HEK293 (cell line): ENCODE measurements around the gene RPS17.

Experiments used
- CTCF ChIP-seq: fragments of 450-650 bp; formaldehyde crosslinking; IDR thresholded peaks from 2 replicates; pipeline ENCODE4 v1.5.1; 2016; ENCODE audit warnings: missing biosample characterization, missing genetic modification characterization
- HIC1 ChIP-seq: fragments of 450-650 bp; formaldehyde crosslinking; IDR thresholded peaks from 2 replicates; pipeline ENCODE4 v1.5.1; 2016; ENCODE audit warnings: missing biosample characterization, missing genetic modification characterization
- HOXD13 ChIP-seq: sonication (generic); formaldehyde crosslinking; IDR thresholded peaks from 2 replicates; pipeline ENCODE4 v1.8.0; 2022; ENCODE audit warnings: missing genetic modification reagents, borderline replicate concordance
- KLF9 ChIP-seq: fragments of 450-650 bp; formaldehyde crosslinking; IDR thresholded peaks from 2 replicates; pipeline ENCODE4 v1.5.1; 2016; ENCODE audit warnings: missing biosample characterization, missing genetic modification characterization, low read depth
- MYNN ChIP-seq: fragments of 450-650 bp; formaldehyde crosslinking; IDR thresholded peaks from 2 replicates; pipeline ENCODE4 v1.5.1; 2016; ENCODE audit warnings: missing biosample characterization, missing genetic modification characterization, borderline replicate concordance
- SCRT2 ChIP-seq: fragments of 450-650 bp; formaldehyde crosslinking; IDR thresholded peaks from 2 replicates; pipeline ENCODE4 v1.5.1; 2016; ENCODE audit warnings: missing biosample characterization, missing genetic modification characterization
- YY2 ChIP-seq: fragments of 450-650 bp; formaldehyde crosslinking; IDR thresholded peaks from 2 replicates; pipeline ENCODE4 v1.5.1; 2016; ENCODE audit warnings: missing biosample characterization, missing genetic modification characterization
- ZBTB8A ChIP-seq: fragments of 450-650 bp; formaldehyde crosslinking; IDR thresholded peaks from 2 replicates; pipeline ENCODE4 v1.5.1; 2016; ENCODE audit warnings: missing biosample characterization, missing genetic modification characterization
- ZFHX2 ChIP-seq: fragments of 450-650 bp; formaldehyde crosslinking; conservative IDR thresholded peaks from 2 replicates; pipeline ENCODE4 v1.5.1; 2016; ENCODE audit warnings: missing biosample characterization, missing genetic modification characterization
- ZFP37 ChIP-seq: fragments of 450-650 bp; formaldehyde crosslinking; IDR thresholded peaks from 2 replicates; pipeline ENCODE4 v1.5.1; 2016; ENCODE audit warnings: missing biosample characterization, missing genetic modification characterization
- ZIC2 ChIP-seq: fragments of 450-650 bp; formaldehyde crosslinking; IDR thresholded peaks from 2 replicates; pipeline ENCODE4 v1.5.1; 2016; ENCODE audit warnings: missing biosample characterization, missing genetic modification characterization
- ZNF112 ChIP-seq: fragments of 450-650 bp; formaldehyde crosslinking; IDR thresholded peaks from 2 replicates; pipeline ENCODE4 v1.5.0; 2017; ENCODE audit warnings: missing biosample characterization, missing genetic modification characterization
- ZNF23 ChIP-seq: fragments of 450-650 bp; formaldehyde crosslinking; IDR thresholded peaks from 2 replicates; pipeline ENCODE4 v1.5.1; 2016; ENCODE audit warnings: missing biosample characterization, missing genetic modification characterization, borderline replicate concordance
- ZNF266 ChIP-seq: fragments of 450-650 bp; formaldehyde crosslinking; IDR thresholded peaks from 2 replicates; pipeline ENCODE4 v1.5.1; 2016; ENCODE audit warnings: missing biosample characterization, missing genetic modification characterization, low read depth
- ZNF302 ChIP-seq: fragments of 450-650 bp; formaldehyde crosslinking; IDR thresholded peaks from 2 replicates; pipeline ENCODE4 v1.5.1; 2016; ENCODE audit warnings: missing biosample characterization, missing genetic modification characterization, low read depth
- ZNF335 ChIP-seq: fragments of 450-650 bp; formaldehyde crosslinking; conservative IDR thresholded peaks from 2 replicates; pipeline ENCODE4 v1.5.1; 2016; ENCODE audit warnings: missing biosample characterization, missing genetic modification characterization
- ZNF341 ChIP-seq: fragments of 450-650 bp; formaldehyde crosslinking; IDR thresholded peaks from 2 replicates; pipeline ENCODE4; 2016; ENCODE audit warnings: low read depth, missing biosample characterization, missing genetic modification characterization
- ZNF37A ChIP-seq: fragments of 450-650 bp; IDR thresholded peaks from 2 replicates; pipeline ENCODE4 v1.5.1; 2018; ENCODE audit warnings: missing biosample characterization, missing genetic modification characterization
- ZNF580 ChIP-seq: fragments of 450-650 bp; formaldehyde crosslinking; IDR thresholded peaks from 2 replicates; pipeline ENCODE4 v1.5.1; 2016; ENCODE audit warnings: missing biosample characterization, missing genetic modification characterization
- ZNF596 ChIP-seq: fragments of 450-650 bp; IDR thresholded peaks from 2 replicates; pipeline ENCODE4 v1.5.0; 2018; ENCODE audit warnings: missing biosample characterization, mild to moderate bottlenecking, missing genetic modification characterization, moderate library complexity
- ZNF600 ChIP-seq: fragments of 450-650 bp; formaldehyde crosslinking; IDR thresholded peaks from 2 replicates; pipeline ENCODE4 v1.5.1; 2016; ENCODE audit warnings: missing biosample characterization, missing genetic modification characterization
- ZNF626 ChIP-seq: fragments of 450-650 bp; sonication (Bioruptor Pico); formaldehyde crosslinking; IDR thresholded peaks from 2 replicates; pipeline ENCODE4 v1.5.1; 2018; ENCODE audit warnings: missing biosample characterization, missing genetic modification characterization, inconsistent platforms
- ZNF654 ChIP-seq: fragments of 450-650 bp; formaldehyde crosslinking; IDR thresholded peaks from 2 replicates; pipeline ENCODE4 v1.5.1; 2016; ENCODE audit warnings: low read depth, missing biosample characterization, missing genetic modification characterization
- ZNF692 ChIP-seq: fragments of 450-650 bp; formaldehyde crosslinking; IDR thresholded peaks from 2 replicates; pipeline ENCODE4 v1.5.1; 2016; ENCODE audit warnings: missing biosample characterization, missing genetic modification characterization
- ZNF701 ChIP-seq: fragments of 450-650 bp; formaldehyde crosslinking; IDR thresholded peaks from 2 replicates; pipeline ENCODE4 v1.5.1; 2016; ENCODE audit warnings: missing biosample characterization, missing genetic modification characterization
- ZNF76 ChIP-seq: fragments of 450-650 bp; formaldehyde crosslinking; IDR thresholded peaks from 2 replicates; pipeline ENCODE4; 2016; ENCODE audit warnings: low read depth, missing biosample characterization, missing genetic modification characterization, borderline replicate concordance
- ZNF777 ChIP-seq: fragments of 450-650 bp; formaldehyde crosslinking; IDR thresholded peaks from 2 replicates; pipeline ENCODE4 v1.5.1; 2017; ENCODE audit warnings: missing biosample characterization, missing genetic modification characterization, borderline replicate concordance
- TF ChIP-seq, protein P1 (sequence below): fragments of 450-650 bp; formaldehyde crosslinking; IDR thresholded peaks from 2 replicates; pipeline ENCODE4 v1.5.1; 2016; ENCODE audit warnings: missing biosample characterization, missing genetic modification characterization, borderline replicate concordance
- TF ChIP-seq, protein P2 (sequence below): fragments of 450-650 bp; formaldehyde crosslinking; IDR thresholded peaks from 2 replicates; pipeline ENCODE4 v1.5.1; 2016; ENCODE audit warnings: missing biosample characterization, missing genetic modification characterization

Gene RPS17

DNA sequence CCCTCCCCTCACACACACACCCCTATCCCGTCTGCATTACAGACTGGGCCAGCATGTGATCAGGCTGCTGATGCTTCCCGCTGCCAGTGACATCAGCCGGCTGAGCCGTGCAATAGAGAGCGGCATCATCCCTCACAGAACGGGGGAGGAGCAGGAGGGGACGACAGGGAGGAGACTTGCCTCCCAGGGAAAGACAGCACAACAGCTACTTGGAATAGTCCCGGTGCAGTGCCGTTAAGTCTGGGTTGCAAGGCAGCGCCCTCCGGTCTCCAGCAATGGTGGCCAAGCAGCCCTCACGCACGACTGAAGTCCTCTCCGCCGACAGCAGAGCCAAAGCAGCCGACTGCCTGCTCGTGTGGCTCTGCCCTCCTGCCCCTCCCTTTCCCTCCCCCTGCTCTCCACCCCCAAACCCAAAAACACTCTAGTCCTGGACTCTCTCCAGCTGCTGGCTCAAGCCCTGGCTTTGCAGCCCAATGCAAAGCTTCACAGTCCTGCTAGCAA is 31.5 kb upstream of the RPS17 start (continued):
- TF ChIP-seq ZNF76 (tag by site-specific recombination) (peak; percentile 36; the same call in 1 of the 2 replicates), ZIC2 (tag by site-specific recombination) (peak; percentile 77), MYNN (tag by site-specific recombination) (peak; percentile 11; the same call in 1 of the 2 replicates), KLF9 (tag by site-specific recombination) (no peak; the same call in 1 of the 2 replicates), ZNF335 (peak; percentile 53; the same call in 1 of the 2 replicates), ZNF266 (tag by site-specific recombination) (no peak), ZNF701 (tag by site-specific recombination) (no peak), ZNF341 (peak; percentile 95), ZNF626 (no peak), ZNF777 (tag by site-specific recombination) (no peak), ZNF112 (tag by site-specific recombination) (no peak), ZNF37A (tag by site-specific recombination) (no peak), ZNF580 (no peak), ZNF654 (tag by site-specific recombination) (no peak), HOXD13 (CRISPR knock-in tag) (no peak), ZNF600 (peak; percentile 98), ZNF302 (no peak), ZNF23 (no peak), YY2 (no peak), HIC1 (no peak), SCRT2 (no peak), ZFP37 (peak; percentile 64; the same call in 1 of the 2 replicates), ZNF692 (tag by site-specific recombination) (peak; percentile 80), ZFHX2 (tag by site-specific recombination) (peak; percentile 43; the same call in 1 of the 2 replicates), CTCF (no peak), ZNF596 (tag by site-specific recombination) (no peak), ZBTB8A (no peak)
- TF ChIP-seq, protein P1, sequence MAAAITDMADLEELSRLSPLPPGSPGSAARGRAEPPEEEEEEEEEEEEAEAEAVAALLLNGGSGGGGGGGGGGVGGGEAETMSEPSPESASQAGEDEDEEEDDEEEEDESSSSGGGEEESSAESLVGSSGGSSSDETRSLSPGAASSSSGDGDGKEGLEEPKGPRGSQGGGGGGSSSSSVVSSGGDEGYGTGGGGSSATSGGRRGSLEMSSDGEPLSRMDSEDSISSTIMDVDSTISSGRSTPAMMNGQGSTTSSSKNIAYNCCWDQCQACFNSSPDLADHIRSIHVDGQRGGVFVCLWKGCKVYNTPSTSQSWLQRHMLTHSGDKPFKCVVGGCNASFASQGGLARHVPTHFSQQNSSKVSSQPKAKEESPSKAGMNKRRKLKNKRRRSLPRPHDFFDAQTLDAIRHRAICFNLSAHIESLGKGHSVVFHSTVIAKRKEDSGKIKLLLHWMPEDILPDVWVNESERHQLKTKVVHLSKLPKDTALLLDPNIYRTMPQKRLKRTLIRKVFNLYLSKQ = no peak
- TF ChIP-seq, protein P2, sequence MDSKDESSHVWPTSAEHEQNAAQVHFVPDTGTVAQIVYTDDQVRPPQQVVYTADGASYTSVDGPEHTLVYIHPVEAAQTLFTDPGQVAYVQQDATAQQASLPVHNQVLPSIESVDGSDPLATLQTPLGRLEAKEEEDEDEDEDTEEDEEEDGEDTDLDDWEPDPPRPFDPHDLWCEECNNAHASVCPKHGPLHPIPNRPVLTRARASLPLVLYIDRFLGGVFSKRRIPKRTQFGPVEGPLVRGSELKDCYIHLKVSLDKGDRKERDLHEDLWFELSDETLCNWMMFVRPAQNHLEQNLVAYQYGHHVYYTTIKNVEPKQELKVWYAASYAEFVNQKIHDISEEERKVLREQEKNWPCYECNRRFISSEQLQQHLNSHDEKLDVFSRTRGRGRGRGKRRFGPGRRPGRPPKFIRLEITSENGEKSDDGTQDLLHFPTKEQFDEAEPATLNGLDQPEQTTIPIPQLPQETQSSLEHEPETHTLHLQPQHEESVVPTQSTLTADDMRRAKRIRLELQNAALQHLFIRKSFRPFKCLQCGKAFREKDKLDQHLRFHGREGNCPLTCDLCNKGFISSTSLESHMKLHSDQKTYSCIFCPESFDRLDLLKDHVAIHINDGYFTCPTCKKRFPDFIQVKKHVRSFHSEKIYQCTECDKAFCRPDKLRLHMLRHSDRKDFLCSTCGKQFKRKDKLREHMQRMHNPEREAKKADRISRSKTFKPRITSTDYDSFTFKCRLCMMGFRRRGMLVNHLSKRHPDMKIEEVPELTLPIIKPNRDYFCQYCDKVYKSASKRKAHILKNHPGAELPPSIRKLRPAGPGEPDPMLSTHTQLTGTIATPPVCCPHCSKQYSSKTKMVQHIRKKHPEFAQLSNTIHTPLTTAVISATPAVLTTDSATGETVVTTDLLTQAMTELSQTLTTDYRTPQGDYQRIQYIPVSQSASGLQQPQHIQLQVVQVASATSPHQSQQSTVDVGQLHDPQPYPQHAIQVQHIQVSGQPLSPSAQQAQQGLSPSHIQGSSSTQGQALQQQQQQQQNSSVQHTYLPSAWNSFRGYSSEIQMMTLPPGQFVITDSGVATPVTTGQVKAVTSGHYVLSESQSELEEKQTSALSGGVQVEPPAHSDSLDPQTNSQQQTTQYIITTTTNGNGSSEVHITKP (tag by site-specific recombination) = peak; percentile 98
